ENCODE measurements around the gene RSPO4.

- no peak for TF ChIP-seq EZH2phosphoT487 (IDR thresholded peaks at IDR 0.05; ENCODE audit: unreplicated experiment)
- no peak for TF ChIP-seq CTCF (conservative IDR thresholded peaks at IDR 0.05; ENCODE audit: low read depth in 2 of 2)
- no peak for TF ChIP-seq POLR2AphosphoS5 (IDR thresholded peaks at IDR 0.05; ENCODE audit: low read depth)
- no peak for TF ChIP-seq CREB1 (CRISPR knock-in tag; IDR thresholded peaks at IDR 0.05; ENCODE audit: low read depth)
- TF ChIP-seq EZH2 (IDR thresholded peaks at IDR 0.05; ENCODE audit: low read depth, unreplicated experiment), result no peak
- no peak for TF ChIP-seq REST (IDR thresholded peaks at IDR 0.05; ENCODE audit: unreplicated experiment)
- no peak for TF ChIP-seq ZNF114 (CRISPR knock-in tag; IDR thresholded peaks at IDR 0.05)
- no peak for TF ChIP-seq STAT1 (IDR thresholded peaks at IDR 0.05; ENCODE audit: unreplicated experiment)
- TF ChIP-seq, protein P1, sequence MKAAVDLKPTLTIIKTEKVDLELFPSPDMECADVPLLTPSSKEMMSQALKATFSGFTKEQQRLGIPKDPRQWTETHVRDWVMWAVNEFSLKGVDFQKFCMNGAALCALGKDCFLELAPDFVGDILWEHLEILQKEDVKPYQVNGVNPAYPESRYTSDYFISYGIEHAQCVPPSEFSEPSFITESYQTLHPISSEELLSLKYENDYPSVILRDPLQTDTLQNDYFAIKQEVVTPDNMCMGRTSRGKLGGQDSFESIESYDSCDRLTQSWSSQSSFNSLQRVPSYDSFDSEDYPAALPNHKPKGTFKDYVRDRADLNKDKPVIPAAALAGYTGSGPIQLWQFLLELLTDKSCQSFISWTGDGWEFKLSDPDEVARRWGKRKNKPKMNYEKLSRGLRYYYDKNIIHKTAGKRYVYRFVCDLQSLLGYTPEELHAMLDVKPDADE (IDR thresholded peaks at IDR 0.05), result no peak
- no peak for TF ChIP-seq NANOG (IDR thresholded peaks at IDR 0.05; ENCODE audit: borderline replicate concordance)
Measured at GRCh38 chr20:1020614-1021013, 18.5 kb upstream of the RSPO4 start.

Data from GM23338 (cell line).